ENCODE measurements around the gene FMO5. TPM values are rescaled to one million over a fixed set of nuclear protein-coding genes. Genes with fewer than 3 reads are reported as not detected.

The FMO5 gene
- total and polyA plus RNA-seq, 2 of the 13 experiments (the other 11 are each of a cell fraction or from before 2014, with no cell fraction given): 48.2 to 149 TPM

GRCh38 chr1:147242449-147243227 lies 17.5 kb upstream of the FMO5 start, which contains the start of gene CHD1L (continued):
- TF ChIP-seq KDM2A (CRISPR knock-in tag; IDR thresholded peaks at IDR 0.05; ENCODE audit: borderline replicate concordance, low read depth): peak; percentile 89
- TF ChIP-seq ZNF552 (CRISPR knock-in tag; IDR thresholded peaks at IDR 0.05; ENCODE audit: borderline replicate concordance): 0 out of 2 replicates have a peak, but pooled peaks have one; percentile 30
- TF ChIP-seq NFYB (CRISPR knock-in tag; IDR thresholded peaks at IDR 0.05): peak; percentile 28; the same call in 1 of the 2 replicates
- no peak for TF ChIP-seq RARG (CRISPR knock-in tag; IDR thresholded peaks at IDR 0.05; ENCODE audit: low read depth)
- peak; percentile 63 for TF ChIP-seq TFDP2 (CRISPR knock-in tag; IDR thresholded peaks at IDR 0.05)
- TF ChIP-seq ZNF503 (CRISPR knock-in tag; IDR thresholded peaks at IDR 0.05): 0 out of 2 replicates have a peak, but pooled peaks have one; percentile 46
- TF ChIP-seq ZNF501 (CRISPR knock-in tag; IDR thresholded peaks at IDR 0.05): peak; percentile 88
- peak; percentile 96 for TF ChIP-seq ZFY (CRISPR knock-in tag; IDR thresholded peaks at IDR 0.05)
- TF ChIP-seq DBP (CRISPR knock-in tag; IDR thresholded peaks at IDR 0.05; ENCODE audit: not compliant biosample characterization): no peak
- no peak; the same call in 1 of the 2 replicates for TF ChIP-seq HNF1A (IDR thresholded peaks at IDR 0.05; ENCODE audit: low read depth)
- TF ChIP-seq HNF1A (CRISPR knock-in tag; IDR thresholded peaks at IDR 0.05; ENCODE audit: borderline replicate concordance): peak; percentile 68; the same call in 1 of the 2 replicates
- no peak for TF ChIP-seq SNAPC4 (CRISPR knock-in tag; IDR thresholded peaks at IDR 0.05)
- peak; percentile 21; the same call in 1 of the 2 replicates for TF ChIP-seq ZNF598 (CRISPR knock-in tag; IDR thresholded peaks at IDR 0.05; ENCODE audit: borderline replicate concordance)
- TF ChIP-seq SNAPC5 (CRISPR knock-in tag; IDR thresholded peaks at IDR 0.05; ENCODE audit: borderline replicate concordance): peak; percentile 96

All from HepG2 (cell line).